SK-N-SH treated with all-trans-retinoic acid at 6 μM for 48 hours (cell line): ENCODE measurements around the gene ZNF57.

ENCODE experiments used
- ARNTL ChIP-seq: fragments of 450-650 bp; formaldehyde crosslinking; IDR thresholded peaks from 2 replicates; pipeline ENCODE4 v1.5.0; 2020; ENCODE audit warnings: low read depth, mild to moderate bottlenecking, moderate library complexity, borderline replicate concordance
- CREB5 ChIP-seq: fragments of 250-450 bp; sonication (Bioruptor Pico); IDR thresholded peaks from 2 replicates; pipeline ENCODE4 v1.5.1; 2020; ENCODE audit warnings: low read depth, mild to moderate bottlenecking, moderate library complexity
- CSRNP3 ChIP-seq: fragments of 250-450 bp; sonication (Bioruptor Pico); IDR thresholded peaks from 2 replicates; pipeline ENCODE4 v1.5.1; 2021; ENCODE audit warnings: mild to moderate bottlenecking, moderate library complexity
- ESRRG ChIP-seq: fragments of 250-450 bp; sonication (Bioruptor Pico); IDR thresholded peaks from 2 replicates; pipeline ENCODE4 v1.6.1; 2021; ENCODE audit warnings: mild to moderate bottlenecking
- OSR1 ChIP-seq: fragments of 250-450 bp; sonication (Bioruptor Pico); IDR thresholded peaks from 2 replicates; pipeline ENCODE4 v1.8.0; 2022; ENCODE audit warnings: moderate library complexity, mild to moderate bottlenecking, inconsistent platforms

- TF ChIP-seq ARNTL (CRISPR knock-in tag), result no peak
- TF ChIP-seq ESRRG (CRISPR knock-in tag), result no peak
- TF ChIP-seq CREB5, result no peak
- TF ChIP-seq OSR1 (CRISPR knock-in tag), result no peak
- TF ChIP-seq CSRNP3, result no peak
Measured at GRCh38 chr19:2927032-2927430, 26.3 kb downstream of the ZNF57 start.
